Measurements from ENCODE around the gene DGCR8. TPM values are rescaled to one million over a fixed set of nuclear protein-coding genes. Genes with fewer than 3 reads are reported as not detected.
A peak's percentile ranks its signal among the peaks of the same experiment; 100 is the strongest.

The DGCR8 gene
- total RNA-seq, 4 donors from 2014 or later, result 13.7 to 33.8 (median 18.7) TPM

- Histone ChIP-seq H3K9me3 (no peaks in the 10 kb centered on the region), H3K36me3 (no peaks in the 10 kb centered on the region), H3K27ac (no peak overlapping the region), H3K27me3 (no peaks in the 10 kb centered on the region), H3K4me3 (no peak overlapping the region), H3K4me1 (peaks cover 14 to 19% (median 19%) of the 10 kb centered on the region in 3 donors)
- WGBS, 2 donors, result 58 to 64% methylated on average over 6 of the region's 6 CpGs
- intact Hi-C loops (cut with DNase I), result no loop called here
- DNase-seq, result no peak
- TF ChIP-seq POLR2A (IDR thresholded peaks at IDR 0.05), result no peak
- no peak for TF ChIP-seq CTCF (IDR thresholded peaks at IDR 0.05)
Measured at GRCh38 chr22:20076627-20077172, 3.3 kb upstream of the DGCR8 start.

- H3K36me3 ChIP-seq, result peaks cover 0 to 3% (median 0%) of the 10 kb centered on the region in 3 donors
- peak overlapping the region; percentile 86 to 99 (median 96) for H3K27ac ChIP-seq
- peak overlapping the region; percentile 66 to 92 (median 78) for H3K4me3 ChIP-seq
- no peaks in the 10 kb centered on the region for H3K27me3 ChIP-seq
- no peak for DNase-seq
- peaks cover 28 to 55% (median 42%) of the 10 kb centered on the region in 3 donors for H3K4me1 ChIP-seq
- 0% methylated on average over 4 of the region's 34 CpGs; no CpG with 5 or more reads in 1 of the 2 donors for WGBS, 2 donors
- no peaks in the 10 kb centered on the region for H3K9me3 ChIP-seq
- intact Hi-C loops (cut with DNase I), result no loop called here
- no peak for TF ChIP-seq CTCF (IDR thresholded peaks at IDR 0.05)
- no peak for TF ChIP-seq POLR2A (IDR thresholded peaks at IDR 0.05)
Measured at GRCh38 chr22:20080445-20080775, 369 bp downstream of the DGCR8 start.

DNA sequence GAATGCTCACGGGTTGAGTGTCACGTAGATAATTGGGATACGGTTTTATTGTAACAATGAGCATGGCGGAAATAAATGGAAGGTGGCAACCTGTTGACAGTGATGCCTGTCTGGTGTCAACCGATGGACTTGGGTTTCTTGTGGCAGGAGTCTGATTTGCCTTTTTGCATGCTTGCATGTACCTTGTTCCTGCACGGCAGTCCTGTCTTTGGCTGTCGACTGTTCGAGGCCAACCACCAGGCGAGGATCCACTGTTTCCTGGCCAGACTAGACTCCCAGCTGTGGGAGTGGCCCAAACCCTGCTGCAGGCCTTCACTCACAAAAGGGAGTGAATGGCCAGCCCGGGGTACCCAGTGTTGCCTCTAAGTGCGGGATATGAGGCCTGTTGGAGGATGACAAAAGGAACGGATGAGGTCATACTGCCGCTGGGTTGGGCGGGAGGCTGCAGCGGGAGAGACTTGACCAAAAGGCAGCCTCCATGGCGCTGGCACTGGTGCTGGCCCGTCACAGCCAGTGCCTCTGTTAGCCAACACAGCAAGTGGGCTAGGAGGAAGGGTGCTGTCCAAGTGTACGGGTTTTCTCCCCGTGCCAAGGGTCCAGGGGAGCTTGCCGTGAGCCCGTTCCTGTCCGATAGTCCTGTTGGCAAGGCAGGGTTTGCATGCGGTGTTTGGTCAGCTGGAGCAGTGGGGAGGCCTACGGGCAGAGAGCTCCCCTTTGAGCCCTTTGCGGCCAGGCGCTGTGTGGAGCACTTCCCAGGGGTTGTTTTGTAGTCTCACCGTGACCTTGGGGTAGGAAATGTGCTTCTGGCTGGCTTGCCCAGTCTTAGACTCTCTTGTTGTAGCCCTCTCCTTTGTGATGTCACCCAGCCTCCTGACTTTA is 974 bp downstream of the DGCR8 start:
- intact Hi-C loops (cut with DNase I), result no loop called here
- H3K36me3 ChIP-seq, result peaks cover 5 to 9% (median 5%) of the 10 kb centered on the region in 3 donors
- no peaks in the 10 kb centered on the region for H3K27me3 ChIP-seq
- 12 to 13% methylated on average over 21 to 23 of the region's 27 CpGs for WGBS, 2 donors
- H3K27ac ChIP-seq, result peak overlapping the region; percentile 86 to 99 (median 96)
- TF ChIP-seq POLR2A (IDR thresholded peaks at IDR 0.05), result no peak
- TF ChIP-seq CTCF (IDR thresholded peaks at IDR 0.05), result no peak
- no peaks in the 10 kb centered on the region for H3K9me3 ChIP-seq
- DNase-seq, result no peak
- peaks cover 28 to 55% (median 42%) of the 10 kb centered on the region in 3 donors for H3K4me1 ChIP-seq
- H3K4me3 ChIP-seq, result peak overlapping the region; percentile 66 to 92 (median 78)

- no peaks in the 10 kb centered on the region for H3K9me3 ChIP-seq
- H3K4me3 ChIP-seq, result no peak overlapping the region
- intact Hi-C loops (cut with DNase I), result no loop called here
Measured at GRCh38 chr22:20083157-20083890, 3.3 kb downstream of the DGCR8 start.

More at GRCh38 chr22:20083157-20083890, 3.3 kb downstream of the DGCR8 start:
- peaks cover 28 to 55% (median 42%) of the 10 kb centered on the region in 3 donors for H3K4me1 ChIP-seq
- peaks cover 27 to 32% (median 29%) of the 10 kb centered on the region in 3 donors for H3K36me3 ChIP-seq
- H3K27ac ChIP-seq, result peak overlapping the region in 1 of 4 donors; percentile 18
- no peaks in the 10 kb centered on the region for H3K27me3 ChIP-seq
- no peak for TF ChIP-seq CTCF (IDR thresholded peaks at IDR 0.05)
- TF ChIP-seq POLR2A (IDR thresholded peaks at IDR 0.05), result no peak
- DNase-seq, result no peak
- WGBS, 2 donors, result 76 to 80% methylated on average over 9 to 10 of the region's 10 CpGs

Data from esophagus squamous epithelium (tissue), 5 donors.